K562 (cell line): ENCODE results near the gene ALG8. TPM values are rescaled to one million over a fixed set of nuclear protein-coding genes. Genes with fewer than 3 reads are reported as not detected.

ENCODE experiments used
- FOXJ2 ChIP-seq: fragments of 200-800 bp; sonication (Bioruptor generic); IDR thresholded peaks from 2 replicates; pipeline ENCODE4 v1.6.1; 2016; ENCODE audit warnings: missing genetic modification characterization, missing compliant biosample characterization
- HNRNPL ChIP-seq: fragments of 200-400 bp; formaldehyde crosslinking; IDR thresholded peaks from 2 replicates; pipeline ENCODE4 v1.6.1; 2017; ENCODE audit warnings: low read depth, mild to moderate bottlenecking, low read length
- MEF2A ChIP-seq: IDR thresholded peaks from 2 replicates; pipeline ENCODE4 v1.6.1; 2011; ENCODE audit warnings: low read depth, mild to moderate bottlenecking, low read length, moderate library complexity; ENCODE audit not compliant: control insufficient read depth
- MEIS2 ChIP-seq: fragments of 450-650 bp; IDR thresholded peaks from 2 replicates; pipeline ENCODE4 v1.6.1; 2014; ENCODE audit warnings: mild to moderate bottlenecking; ENCODE audit not compliant: partially characterized antibody
- MIER1 ChIP-seq: fragments of 450-650 bp; IDR thresholded peaks from 2 replicates; pipeline ENCODE4 v1.6.1; 2016; ENCODE audit warnings: antibody characterized with exemption, mild to moderate bottlenecking, low read depth
- MTA1 ChIP-seq: fragments of 450-650 bp; IDR thresholded peaks from 2 replicates; pipeline ENCODE4 v1.6.1; 2017; ENCODE audit warnings: borderline replicate concordance
- MYNN ChIP-seq, 2 experiments: sonication (generic); formaldehyde crosslinking in 1 of 2; IDR thresholded peaks; 2 replicates each; pipeline versions ENCODE4 v1.5.0 to v1.6.1; 2016 to 2020; ENCODE audit warnings: antibody characterized with exemption in 1 of 2, missing genetic modification reagents in 1 of 2
- PCBP1 ChIP-seq: fragments of 200-400 bp; formaldehyde crosslinking; IDR thresholded peaks from 2 replicates; pipeline ENCODE4 v1.6.1; 2018; ENCODE audit warnings: mild to moderate bottlenecking, low read depth, low read length; ENCODE audit not compliant: poor library complexity, severe bottlenecking
- RBM22 ChIP-seq: fragments of 200-400 bp; formaldehyde crosslinking; IDR thresholded peaks from 2 replicates; pipeline ENCODE4 v1.6.1; 2018; ENCODE audit warnings: low read length, low read depth; ENCODE audit not compliant: poor library complexity, severe bottlenecking
- SOX6 ChIP-seq: fragments of 450-650 bp; IDR thresholded peaks from 2 replicates; pipeline ENCODE4 v1.6.1; 2014; ENCODE audit warnings: mild to moderate bottlenecking
- ZFP91 ChIP-seq: sonication (generic); formaldehyde crosslinking; IDR thresholded peaks from 2 replicates; pipeline ENCODE4 v1.8.0; 2022; ENCODE audit warnings: mild to moderate bottlenecking, missing genetic modification reagents
- ZNF316 ChIP-seq: fragments of 450-650 bp; IDR thresholded peaks from 2 replicates; pipeline ENCODE4 v1.6.1; 2016
- ZNF318 ChIP-seq, 2 experiments: fragments of 450-650 bp; IDR thresholded peaks; 2 replicates each; pipeline ENCODE4 v1.6.1; 2016; ENCODE audit warnings: mild to moderate bottlenecking in 2 of 2, borderline replicate concordance in 1 of 2, low read depth in 1 of 2, moderate library complexity in 1 of 2
- ZNF408 ChIP-seq: fragments of 250-450 bp; sonication (Bioruptor Pico); IDR thresholded peaks from 2 replicates; pipeline ENCODE4 v1.4.0; 2020; ENCODE audit warnings: low read depth, mild to moderate bottlenecking, moderate library complexity
- ZNF511 ChIP-seq: sonication (generic); formaldehyde crosslinking; IDR thresholded peaks from 2 replicates; pipeline ENCODE4 v1.8.0; 2022; ENCODE audit warnings: mild to moderate bottlenecking, missing genetic modification reagents
- ZNF583 ChIP-seq: fragments of 250-450 bp; sonication (Bioruptor Pico); IDR thresholded peaks from 2 replicates; pipeline ENCODE4 v1.4.0; 2020
- ZNF644 ChIP-seq: fragments of 200-800 bp; sonication (Bioruptor generic); IDR thresholded peaks from 2 replicates; pipeline ENCODE4 v1.6.1; 2016; ENCODE audit warnings: low read depth, missing genetic modification characterization, missing compliant biosample characterization
- polyA plus RNA-seq, 8 experiments: library from polyadenylated mRNA; depleted of rRNA in 4 of 8; stranded (reverse) in 5 of 8; unstranded in 3 of 8; fragments of >200 nt; fragmentation: Nextera tagmentation in 2 of 8; fragmentation: Illumina TruSeq in 1 of 8; extraction: Ambion mirVana in 2 of 8; extraction: Trizol in 1 of 8; gene quantifications; 2 replicates each; pipeline versions ENCODE4 v1.2.1 to v1.2.3, GENCODE V29; 2011 to 2014; ENCODE audit warnings: inconsistent platforms in 1 of 8, missing spikeins in 1 of 8
- total RNA-seq, 7 experiments: library from RNA; depleted of rRNA in 6 of 7; stranded (reverse); fragments of >200 nt in 6 of 7; fragmentation: Illumina TruSeq in 2 of 7; extraction: Trizol in 2 of 7; gene quantifications; 2 replicates each; pipeline versions ENCODE4 v1.2.1 to v1.2.3, GENCODE V29; 2011 to 2021; ENCODE audit warnings: low replicate concordance in 1 of 7

Gene ALG8
- total and polyA plus RNA-seq, 9 of the 15 experiments (the other 6 are each of a cell fraction or from before 2014, with no cell fraction given): 59.3 to 189 (median 106) TPM

GRCh38 chr11:78188286-78189173 is 49.1 kb upstream of the ALG8 start, which contains the start of the genes KCTD21 and USP35 (continued):
- TF ChIP-seq ZNF318 (IDR thresholded peaks at IDR 0.05; ENCODE audit: borderline replicate concordance in 1 of 2, low read depth in 1 of 2): no peak
- peak; percentile 67; the same call in 1 of the 2 replicates for TF ChIP-seq ZNF644
- TF ChIP-seq MYNN (IDR thresholded peaks at IDR 0.05): no peak
- no peak for TF ChIP-seq MYNN (CRISPR knock-in tag; IDR thresholded peaks at IDR 0.05)
- peak; percentile 43 for TF ChIP-seq MEIS2
- TF ChIP-seq ZNF511: 0 out of 2 replicates have a peak, but pooled peaks have one; percentile 56
- no peak for TF ChIP-seq MEF2A
- TF ChIP-seq ZNF408 (CRISPR knock-in tag): no peak
- TF ChIP-seq MTA1: peak; percentile 54; the same call in 1 of the 2 replicates
- peak; percentile 90 for TF ChIP-seq PCBP1
- peak; percentile 73 for TF ChIP-seq RBM22
- no peak for TF ChIP-seq MIER1
- peak; percentile 69; the same call in 1 of the 2 replicates for TF ChIP-seq FOXJ2 (tag)
- peak; percentile 74 for TF ChIP-seq HNRNPL
- TF ChIP-seq SOX6: 0 out of 2 replicates have a peak, but pooled peaks have one; percentile 6
- peak; percentile 99 for TF ChIP-seq ZFP91 (CRISPR knock-in tag)
- TF ChIP-seq ZNF583 (CRISPR knock-in tag): peak; percentile 31; the same call in 1 of the 2 replicates
- TF ChIP-seq ZNF316: peak; percentile 22; the same call in 1 of the 2 replicates
